ENCODE results near the gene SUCLG2. TPM values are rescaled to one million over a fixed set of nuclear protein-coding genes. Genes with fewer than 3 reads are reported as not detected.

The SUCLG2 gene
- total RNA-seq, 2 experiments from 2014 or later: 60.0 to 63.1 TPM

DNA sequence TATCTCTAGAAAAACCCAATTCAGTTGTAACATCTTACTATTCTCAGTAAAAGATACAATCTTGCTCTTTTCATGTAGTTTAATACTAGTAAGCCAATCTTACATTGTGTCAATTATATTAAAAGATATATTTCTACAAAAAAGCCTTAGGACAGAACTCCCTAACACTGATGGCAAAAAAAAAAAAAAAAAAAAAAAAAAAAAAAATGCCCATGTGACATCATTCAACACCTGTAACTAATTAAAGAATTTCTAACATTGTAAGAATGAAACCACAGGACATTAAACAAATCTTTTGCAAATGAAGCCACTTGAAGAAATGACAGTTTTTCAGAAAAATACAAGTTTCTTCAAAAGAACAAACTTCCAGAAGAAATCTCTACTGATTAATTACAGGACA is 119.8 kb downstream of the SUCLG2 start:
- Mint-ChIP-seq H3K36me3 (ENCODE audit: low read depth) (peaks cover 17% of the 10 kb centered on the region), H3K27me3 (no peaks in the 10 kb centered on the region), H3K27ac (no peak overlapping the region), H3K4me3 (no peak overlapping the region), H3K9me3 (peaks cover 8% of the 10 kb centered on the region), H3K4me1 (peaks cover 8% of the 10 kb centered on the region)
- DNase-seq: no peak
- ChIA-PET CTCF (interaction anchor here (0.6 kb wide), 1 partner anchor 684 kb away, joined by 3 read pairs; no protein-coding TSS in a partner anchor), POLR2A (no interaction called here)

DNA sequence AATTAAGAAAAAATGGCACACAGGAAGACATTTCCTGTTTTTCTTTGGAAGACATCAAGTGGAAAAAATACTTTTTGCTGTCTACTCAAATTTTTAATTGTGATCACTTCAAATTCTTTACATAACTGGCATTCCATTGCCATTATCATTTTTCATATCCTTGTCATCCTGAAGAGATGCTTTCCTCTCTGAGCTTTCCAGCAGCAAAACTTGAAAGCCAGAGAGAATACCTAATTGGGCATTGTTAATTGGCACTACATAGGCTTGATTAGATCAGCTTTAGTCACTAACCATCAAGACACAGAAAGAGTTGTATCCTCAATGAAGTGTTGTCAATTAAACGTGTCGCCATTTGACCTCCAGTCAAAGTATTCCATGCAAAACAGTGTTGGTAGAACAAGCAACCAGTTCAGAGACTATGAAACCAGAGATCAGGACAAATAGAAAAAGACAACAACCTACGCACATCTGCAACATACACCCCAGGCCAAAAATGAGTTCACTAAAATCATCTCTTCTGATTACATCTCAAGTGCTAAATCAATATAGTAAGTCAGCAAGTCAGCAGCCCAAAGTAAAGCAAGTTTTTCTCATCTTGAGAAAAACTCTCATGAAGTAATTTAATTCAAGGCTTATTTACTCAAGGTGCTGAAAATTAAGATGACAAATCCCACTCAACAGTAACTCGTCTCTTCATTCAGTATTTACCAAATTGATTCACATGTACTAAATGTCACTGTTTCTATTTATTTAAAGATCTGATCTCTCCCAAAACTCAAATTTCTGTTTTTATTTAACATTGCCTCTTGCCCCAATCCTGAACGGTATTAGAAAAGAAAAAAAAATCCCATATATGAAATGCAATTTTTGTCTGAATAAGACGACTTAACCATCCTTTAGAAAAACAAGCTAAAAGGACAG is 123.0 kb downstream of the SUCLG2 start:
- ChIA-PET CTCF (interaction anchor here (0.8 to 1.2 kb wide), 2 partner anchors 30 to 59 kb away, joined by 3 to 4 read pairs; no protein-coding TSS in a partner anchor), POLR2A (no interaction called here)
- DNase-seq: no peak
- Mint-ChIP-seq H3K27me3 (no peaks in the 10 kb centered on the region), H3K4me1 (peaks cover 10% of the 10 kb centered on the region), H3K27ac (no peak overlapping the region), H3K36me3 (ENCODE audit: low read depth) (peaks cover 38% of the 10 kb centered on the region), H3K9me3 (no peaks in the 10 kb centered on the region), H3K4me3 (no peak overlapping the region)

DNA sequence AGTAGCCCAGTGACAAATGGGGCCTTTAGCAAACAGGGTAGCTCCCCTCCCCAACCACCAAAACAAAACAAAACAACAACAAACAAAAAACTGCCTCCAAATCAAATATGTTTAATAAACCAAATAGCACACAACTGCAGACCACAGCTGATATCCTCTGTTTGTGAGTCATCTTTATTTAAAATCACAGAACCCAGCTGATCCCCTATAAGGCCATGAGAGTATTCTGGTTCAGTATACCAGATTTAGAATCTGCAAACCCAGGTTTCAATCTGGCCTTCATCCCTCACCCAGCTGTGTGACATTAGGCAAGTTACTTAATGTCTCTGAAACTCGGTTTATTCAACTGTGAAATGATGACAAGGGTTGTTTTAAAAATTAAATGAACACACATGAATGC is 124.5 kb downstream of the SUCLG2 start:
- Mint-ChIP-seq H3K4me1 (peaks cover 4% of the 10 kb centered on the region), H3K36me3 (ENCODE audit: low read depth) (peaks cover 50% of the 10 kb centered on the region), H3K27ac (no peak overlapping the region), H3K27me3 (no peaks in the 10 kb centered on the region), H3K4me3 (no peak overlapping the region), H3K9me3 (no peaks in the 10 kb centered on the region)
- CTCF ChIA-PET: no interaction called here
- POLR2A ChIA-PET: no interaction called here
- no peak for DNase-seq

DNA sequence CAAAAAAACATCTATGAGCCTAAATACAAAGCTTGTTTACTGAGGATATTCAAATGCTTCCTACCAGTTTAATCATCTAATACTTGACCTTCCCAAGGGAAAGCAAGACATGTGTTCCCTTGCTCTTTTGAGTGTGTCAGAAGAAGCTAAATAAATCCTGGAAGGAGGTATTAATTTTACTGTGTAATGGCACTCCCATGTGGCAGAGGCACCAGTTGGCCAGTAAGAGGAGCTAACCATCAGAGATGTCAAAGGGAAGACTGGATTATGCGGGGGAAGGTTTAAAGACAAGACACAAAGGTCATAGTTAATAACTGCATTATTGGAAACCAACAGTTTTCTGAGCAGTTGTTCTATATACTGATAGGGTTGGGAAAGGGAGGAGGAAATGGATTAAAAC is 125.1 kb downstream of the SUCLG2 start:
- Mint-ChIP-seq H3K4me3 (no peak overlapping the region), H3K4me1 (peaks cover 4% of the 10 kb centered on the region), H3K36me3 (ENCODE audit: low read depth) (peaks cover 53% of the 10 kb centered on the region), H3K27ac (no peak overlapping the region), H3K9me3 (no peaks in the 10 kb centered on the region), H3K27me3 (no peaks in the 10 kb centered on the region)
- ChIA-PET POLR2A (no interaction called here), CTCF (no interaction called here)
- DNase-seq: no peak

DNA sequence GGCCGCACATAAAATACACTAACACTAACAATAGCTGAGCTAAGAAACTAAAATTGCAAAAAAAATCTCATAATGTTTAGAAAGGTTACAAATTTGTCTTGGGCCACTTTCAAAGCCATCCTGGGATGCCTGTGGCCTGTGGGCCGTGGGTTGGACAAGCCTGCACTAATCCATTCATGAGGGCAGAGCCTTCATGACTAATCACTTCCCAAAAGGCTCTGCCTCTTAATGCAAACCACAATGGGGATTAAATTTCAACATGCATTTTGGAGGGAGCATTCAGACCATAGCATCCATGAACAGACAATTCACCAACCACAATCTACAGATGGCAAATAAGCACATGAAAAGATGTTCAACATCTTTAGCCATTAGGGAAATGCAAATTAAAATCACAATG is 128.2 kb downstream of the SUCLG2 start:
- H3K9me3 Mint-ChIP-seq: no peaks in the 10 kb centered on the region
- no peak for DNase-seq
- H3K36me3 Mint-ChIP-seq (ENCODE audit: low read depth): peaks cover 58% of the 10 kb centered on the region
- ChIA-PET CTCF (no interaction called here), POLR2A (no interaction called here)
- no peak overlapping the region for H3K27ac Mint-ChIP-seq
- no peak overlapping the region for H3K4me3 Mint-ChIP-seq
- H3K4me1 Mint-ChIP-seq: peaks cover 4% of the 10 kb centered on the region
- H3K27me3 Mint-ChIP-seq: no peaks in the 10 kb centered on the region

DNA sequence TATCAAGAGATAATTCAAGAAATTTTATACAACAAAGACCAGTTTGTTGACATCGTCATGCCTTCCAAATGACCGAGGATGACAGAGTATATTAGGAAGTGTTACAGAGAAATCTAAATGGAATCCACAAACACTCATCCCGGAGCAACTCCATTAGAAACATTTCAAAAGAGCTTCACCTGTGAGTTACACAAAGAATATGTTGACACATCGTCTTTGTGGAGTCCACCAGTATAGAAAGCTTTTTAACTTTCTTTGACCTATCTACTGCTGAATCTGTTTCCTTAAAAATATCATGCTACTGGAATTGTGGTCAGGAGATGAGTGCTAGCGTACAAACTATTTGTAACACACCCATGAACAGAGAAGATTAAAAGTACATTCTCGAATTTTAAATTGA is 130.4 kb downstream of the SUCLG2 start:
- no peaks in the 10 kb centered on the region for H3K9me3 Mint-ChIP-seq
- no peak overlapping the region for H3K27ac Mint-ChIP-seq
- H3K4me3 Mint-ChIP-seq: no peak overlapping the region
- H3K4me1 Mint-ChIP-seq: peaks cover 3% of the 10 kb centered on the region
- POLR2A ChIA-PET: no interaction called here
- DNase-seq: no peak
- CTCF ChIA-PET: no interaction called here
- H3K27me3 Mint-ChIP-seq: no peaks in the 10 kb centered on the region
- peaks cover 62% of the 10 kb centered on the region for H3K36me3 Mint-ChIP-seq (ENCODE audit: low read depth)

DNA sequence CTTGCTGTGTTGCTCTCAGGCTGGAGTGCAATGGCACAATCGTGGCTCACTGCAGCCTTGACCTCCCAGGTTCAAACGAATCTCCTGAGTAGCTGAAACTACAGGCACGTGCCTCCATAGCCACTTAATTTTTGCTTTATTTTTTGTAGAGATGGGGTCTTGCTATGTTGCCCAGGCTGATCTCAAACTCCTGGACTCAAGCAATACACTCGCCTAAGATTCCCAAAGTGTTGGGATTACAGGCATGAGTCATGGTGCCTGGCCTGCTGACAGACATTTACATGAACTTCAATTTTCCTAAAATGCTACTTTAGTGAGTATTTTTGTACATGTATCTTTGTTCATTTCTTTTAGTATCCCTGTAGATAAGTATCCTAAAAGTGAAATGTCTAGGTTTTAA is 132.3 kb downstream of the SUCLG2 start:
- H3K4me3 Mint-ChIP-seq: no peak overlapping the region
- no peak for DNase-seq
- H3K9me3 Mint-ChIP-seq: no peaks in the 10 kb centered on the region
- no peak overlapping the region for H3K27ac Mint-ChIP-seq
- CTCF ChIA-PET: no interaction called here
- H3K27me3 Mint-ChIP-seq: no peaks in the 10 kb centered on the region
- no peaks in the 10 kb centered on the region for H3K4me1 Mint-ChIP-seq
- POLR2A ChIA-PET: no interaction called here
- peaks cover 50% of the 10 kb centered on the region for H3K36me3 Mint-ChIP-seq (ENCODE audit: low read depth)

DNA sequence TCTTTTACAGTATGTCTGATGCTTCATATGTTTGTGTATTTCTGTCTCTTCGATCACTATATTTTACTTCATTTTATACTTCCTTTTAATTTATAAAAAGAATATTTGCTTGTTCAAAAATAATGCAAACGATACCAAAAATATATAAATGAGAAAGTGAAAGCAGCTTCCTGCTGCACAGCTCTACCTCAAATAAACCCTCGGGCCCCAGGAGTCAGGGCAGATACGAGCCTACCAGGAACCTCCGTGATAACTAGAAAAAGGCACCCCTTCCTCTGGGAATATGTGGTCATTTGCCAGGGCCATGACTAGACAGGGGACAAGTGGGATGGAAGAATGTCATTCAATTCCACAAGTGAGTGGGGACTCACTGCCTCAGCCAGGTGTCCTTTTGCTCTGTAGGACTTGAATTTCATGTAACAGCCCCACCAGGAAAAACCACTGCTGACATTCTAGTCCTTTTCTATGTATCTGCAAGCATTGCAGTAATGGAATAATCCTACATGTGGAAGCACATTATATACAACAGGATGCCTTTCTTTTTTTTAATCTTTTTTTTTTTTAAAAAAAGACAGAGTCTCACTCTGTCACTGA is 133.3 kb downstream of the SUCLG2 start:
- DNase-seq: no peak
- H3K36me3 Mint-ChIP-seq (ENCODE audit: low read depth): peaks cover 45% of the 10 kb centered on the region
- no peaks in the 10 kb centered on the region for H3K9me3 Mint-ChIP-seq
- CTCF ChIA-PET: interaction anchor here (1.3 kb wide), 1 partner anchor 14 kb away, joined by 3 read pairs; no protein-coding TSS in a partner anchor
- POLR2A ChIA-PET: no interaction called here
- no peak overlapping the region for H3K4me3 Mint-ChIP-seq
- H3K4me1 Mint-ChIP-seq: no peaks in the 10 kb centered on the region
- H3K27ac Mint-ChIP-seq: no peak overlapping the region
- H3K27me3 Mint-ChIP-seq: no peaks in the 10 kb centered on the region

DNA sequence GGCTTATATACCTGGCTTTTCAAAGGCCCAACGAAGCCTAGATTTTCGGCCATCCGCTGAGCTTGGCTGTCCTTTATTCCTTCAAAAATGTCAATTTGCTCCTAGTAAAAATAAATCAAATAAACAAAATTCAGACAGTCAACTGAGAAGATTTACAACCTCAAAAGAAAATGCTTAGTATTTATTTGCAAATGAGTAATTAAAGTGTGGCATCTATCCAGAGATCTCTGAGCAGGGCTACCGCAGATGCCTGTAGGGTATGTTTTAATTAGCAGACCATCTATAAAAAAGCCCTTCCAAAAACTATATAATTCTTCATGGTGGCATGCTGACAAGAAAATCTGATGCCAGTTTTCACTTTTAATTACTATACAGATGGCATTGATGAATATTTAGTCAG is 136.2 kb downstream of the SUCLG2 start:
- no peaks in the 10 kb centered on the region for H3K9me3 Mint-ChIP-seq

DNA sequence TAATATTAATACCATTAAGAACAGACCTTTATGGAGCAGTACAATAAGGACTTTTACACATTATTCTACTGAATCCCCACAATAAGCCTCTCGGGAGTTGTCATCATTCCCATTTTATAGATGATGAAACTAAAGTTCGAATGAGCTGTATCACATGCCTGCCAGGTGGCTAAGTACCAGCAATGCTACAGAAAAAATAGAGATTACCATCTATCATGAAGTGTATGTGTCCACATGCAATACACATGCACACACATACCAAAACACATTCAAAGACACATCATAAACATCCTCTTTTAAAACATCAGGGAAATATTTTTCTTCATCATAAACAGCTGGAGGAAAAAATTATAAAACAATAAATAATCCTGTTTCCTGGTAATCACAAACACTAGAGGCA is 136.6 kb downstream of the SUCLG2 start:
- CTCF ChIA-PET: no interaction called here
- no peak for DNase-seq
- H3K36me3 Mint-ChIP-seq (ENCODE audit: low read depth): peaks cover 50% of the 10 kb centered on the region

More for the DNA sequence above, 136.2 kb downstream of the SUCLG2 start:
- H3K27me3 Mint-ChIP-seq: no peaks in the 10 kb centered on the region
- H3K36me3 Mint-ChIP-seq (ENCODE audit: low read depth): peaks cover 47% of the 10 kb centered on the region
- DNase-seq: no peak
- POLR2A ChIA-PET: no interaction called here
- H3K4me1 Mint-ChIP-seq: no peaks in the 10 kb centered on the region
- no peak overlapping the region for H3K4me3 Mint-ChIP-seq
- H3K27ac Mint-ChIP-seq: no peak overlapping the region
- CTCF ChIA-PET: no interaction called here

DNA sequence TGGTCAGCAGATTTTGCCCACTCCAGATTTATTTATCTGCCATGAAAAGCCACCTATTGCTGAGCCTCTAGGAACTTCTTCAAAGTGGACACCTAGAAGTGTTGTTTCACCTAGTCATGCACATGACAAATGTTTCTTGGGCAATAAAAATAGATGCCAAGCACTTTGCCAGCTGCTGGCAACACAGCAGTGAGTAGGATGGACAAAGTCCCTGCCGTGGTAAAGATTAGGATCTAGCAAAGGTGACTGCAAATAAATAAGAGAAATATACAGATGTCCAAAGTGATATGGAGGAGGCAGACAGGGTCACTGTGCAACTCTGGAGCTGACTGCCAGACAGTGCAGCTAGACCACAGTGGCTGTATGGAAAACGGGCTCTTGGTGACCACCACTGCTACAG is 137.9 kb downstream of the SUCLG2 start:
- no peaks in the 10 kb centered on the region for H3K9me3 Mint-ChIP-seq
- no peaks in the 10 kb centered on the region for H3K27me3 Mint-ChIP-seq
- DNase-seq: no peak
- ChIA-PET POLR2A (no interaction called here), CTCF (no interaction called here)
- no peak overlapping the region for H3K27ac Mint-ChIP-seq
- H3K36me3 Mint-ChIP-seq (ENCODE audit: low read depth): peaks cover 50% of the 10 kb centered on the region
- H3K4me3 Mint-ChIP-seq: no peak overlapping the region
- no peaks in the 10 kb centered on the region for H3K4me1 Mint-ChIP-seq

More for the DNA sequence above, 136.6 kb downstream of the SUCLG2 start:
- Mint-ChIP-seq H3K27me3 (no peaks in the 10 kb centered on the region), H3K27ac (no peak overlapping the region), H3K9me3 (no peaks in the 10 kb centered on the region), H3K4me1 (no peaks in the 10 kb centered on the region), H3K4me3 (no peak overlapping the region)
- POLR2A ChIA-PET: no interaction called here

DNA sequence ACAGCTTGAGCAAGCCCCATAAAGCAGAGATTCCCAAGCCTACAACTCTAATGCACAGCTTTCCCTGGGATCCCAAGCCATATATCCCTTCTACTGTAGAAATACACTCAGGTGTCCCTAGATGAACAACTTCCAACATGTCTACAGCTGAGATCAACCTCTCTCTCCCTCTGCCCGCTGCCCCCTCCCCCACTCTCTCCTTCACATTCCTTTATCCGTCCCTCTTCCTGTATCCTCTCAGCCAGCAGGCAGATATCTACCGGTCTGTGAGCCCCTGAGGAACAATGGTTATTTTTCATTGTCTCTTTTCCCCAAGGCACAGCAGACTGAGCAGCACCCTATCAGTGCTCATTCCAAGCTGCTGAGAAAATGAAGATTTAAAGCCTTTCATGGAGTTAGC is 138.6 kb downstream of the SUCLG2 start:
- Mint-ChIP-seq H3K27me3 (no peaks in the 10 kb centered on the region), H3K27ac (no peak overlapping the region), H3K36me3 (ENCODE audit: low read depth) (peaks cover 52% of the 10 kb centered on the region), H3K4me3 (no peak overlapping the region), H3K4me1 (no peaks in the 10 kb centered on the region), H3K9me3 (no peaks in the 10 kb centered on the region)
- ChIA-PET POLR2A (no interaction called here), CTCF (no interaction called here)
- DNase-seq: no peak

DNA sequence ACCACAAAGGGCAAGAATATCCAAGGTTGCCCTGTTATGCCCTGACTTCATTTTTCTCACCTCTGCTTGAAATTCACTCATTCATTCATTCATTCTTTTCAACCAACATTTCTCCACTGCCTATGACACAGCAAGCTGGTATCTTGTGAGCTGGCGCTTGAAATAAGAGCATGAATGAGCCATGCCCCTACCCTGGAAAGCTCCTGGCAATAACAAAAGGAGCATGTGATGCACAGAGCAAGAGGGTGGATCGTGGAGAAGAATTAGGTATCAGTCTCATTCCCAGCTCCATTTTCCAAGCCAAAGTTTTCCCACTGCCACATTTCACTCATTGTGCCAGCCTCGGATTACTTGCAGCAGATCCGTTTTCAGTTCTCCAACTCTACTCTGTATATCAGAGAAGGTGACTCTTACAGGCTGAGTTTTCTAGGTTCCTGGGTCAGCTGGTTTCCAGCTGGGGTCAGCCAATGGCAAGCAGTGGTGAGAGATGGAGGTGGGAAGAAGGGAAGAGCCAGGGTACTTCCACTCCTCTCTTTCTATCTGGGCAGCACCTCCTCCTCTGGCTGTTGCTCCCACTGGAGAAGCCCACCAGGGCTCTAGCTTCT is 144.8 kb downstream of the SUCLG2 start:
- CTCF ChIA-PET: no interaction called here
- POLR2A ChIA-PET: no interaction called here
- no peak for DNase-seq
- H3K9me3 Mint-ChIP-seq: no peaks in the 10 kb centered on the region
- H3K27me3 Mint-ChIP-seq: no peaks in the 10 kb centered on the region
- H3K4me3 Mint-ChIP-seq: no peak overlapping the region
- H3K4me1 Mint-ChIP-seq: no peaks in the 10 kb centered on the region
- no peak overlapping the region for H3K27ac Mint-ChIP-seq
- H3K36me3 Mint-ChIP-seq (ENCODE audit: low read depth): peaks cover 49% of the 10 kb centered on the region
